ENCODE data around the gene ITSN2. TPM values are rescaled to one million over a fixed set of nuclear protein-coding genes. Genes with fewer than 3 reads are reported as not detected.

Gene ITSN2
- total RNA-seq, 1 donor from 2014 or later, result 6.4 TPM

- no peaks in the 10 kb centered on the region for H3K4me1 Mint-ChIP-seq (ENCODE audit: low read depth, unreplicated experiment)
- no peaks in the 10 kb centered on the region for H3K27me3 Mint-ChIP-seq (ENCODE audit: unreplicated experiment)
- no peaks in the 10 kb centered on the region for H3K36me3 Mint-ChIP-seq (ENCODE audit: unreplicated experiment)
- no peak overlapping the region for H3K4me3 Mint-ChIP-seq (ENCODE audit: unreplicated experiment)
- no peak for DNase-seq
- TF ChIP-seq CTCF (IDR thresholded peaks at IDR 0.05; ENCODE audit: partially characterized antibody, unreplicated experiment), result no peak
- H3K27ac Mint-ChIP-seq (ENCODE audit: unreplicated experiment), result no peak overlapping the region
- no peaks in the 10 kb centered on the region for H3K9me3 Mint-ChIP-seq (ENCODE audit: unreplicated experiment)
These were observed 8.4 kb downstream of the ITSN2 start for GRCh38 chr2:24351981-24352380.

GRCh38 chr2:24351627-24351938 is 8.8 kb downstream of the ITSN2 start:
- no peak for TF ChIP-seq CTCF (IDR thresholded peaks at IDR 0.05; ENCODE audit: partially characterized antibody, unreplicated experiment)
- Mint-ChIP-seq H3K27ac (ENCODE audit: unreplicated experiment) (no peak overlapping the region), H3K9me3 (ENCODE audit: unreplicated experiment) (no peaks in the 10 kb centered on the region), H3K4me1 (ENCODE audit: low read depth, unreplicated experiment) (no peaks in the 10 kb centered on the region), H3K27me3 (ENCODE audit: unreplicated experiment) (no peaks in the 10 kb centered on the region), H3K36me3 (ENCODE audit: unreplicated experiment) (no peaks in the 10 kb centered on the region), H3K4me3 (ENCODE audit: unreplicated experiment) (no peak overlapping the region)
- DNase-seq, result no peak

- TF ChIP-seq CTCF (IDR thresholded peaks at IDR 0.05; ENCODE audit: partially characterized antibody, unreplicated experiment), result no peak
- H3K9me3 Mint-ChIP-seq (ENCODE audit: unreplicated experiment), result no peaks in the 10 kb centered on the region
- DNase-seq, result no peak
- no peak overlapping the region for H3K4me3 Mint-ChIP-seq (ENCODE audit: unreplicated experiment)
- H3K4me1 Mint-ChIP-seq (ENCODE audit: low read depth, unreplicated experiment), result no peaks in the 10 kb centered on the region
- no peak overlapping the region for H3K27ac Mint-ChIP-seq (ENCODE audit: unreplicated experiment)
- no peaks in the 10 kb centered on the region for H3K36me3 Mint-ChIP-seq (ENCODE audit: unreplicated experiment)
- H3K27me3 Mint-ChIP-seq (ENCODE audit: unreplicated experiment), result no peaks in the 10 kb centered on the region
These were observed 9.3 kb downstream of the ITSN2 start for GRCh38 chr2:24350826-24351626.

GRCh38 chr2:24349097-24349496 is 11.2 kb downstream of the ITSN2 start:
- no peak overlapping the region for H3K27ac Mint-ChIP-seq (ENCODE audit: unreplicated experiment)
- H3K9me3 Mint-ChIP-seq (ENCODE audit: unreplicated experiment), result no peaks in the 10 kb centered on the region
- no peaks in the 10 kb centered on the region for H3K4me1 Mint-ChIP-seq (ENCODE audit: low read depth, unreplicated experiment)
- H3K36me3 Mint-ChIP-seq (ENCODE audit: unreplicated experiment), result no peaks in the 10 kb centered on the region
- no peak overlapping the region for H3K4me3 Mint-ChIP-seq (ENCODE audit: unreplicated experiment)
- no peaks in the 10 kb centered on the region for H3K27me3 Mint-ChIP-seq (ENCODE audit: unreplicated experiment)
- DNase-seq, result no peak
- TF ChIP-seq CTCF (IDR thresholded peaks at IDR 0.05; ENCODE audit: partially characterized antibody, unreplicated experiment), result no peak

GRCh38 chr2:24345937-24346336 is 14.4 kb downstream of the ITSN2 start:
- no peaks in the 10 kb centered on the region for H3K9me3 Mint-ChIP-seq (ENCODE audit: unreplicated experiment)
- no peak overlapping the region for H3K27ac Mint-ChIP-seq (ENCODE audit: unreplicated experiment)
- H3K36me3 Mint-ChIP-seq (ENCODE audit: unreplicated experiment), result no peaks in the 10 kb centered on the region
- no peak for TF ChIP-seq CTCF (IDR thresholded peaks at IDR 0.05; ENCODE audit: partially characterized antibody, unreplicated experiment)
- DNase-seq, result no peak
- no peak overlapping the region for H3K4me3 Mint-ChIP-seq (ENCODE audit: unreplicated experiment)
- H3K4me1 Mint-ChIP-seq (ENCODE audit: low read depth, unreplicated experiment), result no peaks in the 10 kb centered on the region
- no peaks in the 10 kb centered on the region for H3K27me3 Mint-ChIP-seq (ENCODE audit: unreplicated experiment)

All from glutamatergic neuron (in vitro differentiated cells).